GM18499 (cell line): ENCODE measurements around the gene PRDM5.

Source experiments
- ATAC-seq: cut with Tn5 transposase; IDR thresholded peaks from one replicate; pipeline ENCODE4 v1.9.1; 2021; ENCODE audit warnings: moderate number of reproducible peaks; ENCODE audit not compliant: insufficient read depth, unreplicated experiment

The PRDM5 gene

DNA sequence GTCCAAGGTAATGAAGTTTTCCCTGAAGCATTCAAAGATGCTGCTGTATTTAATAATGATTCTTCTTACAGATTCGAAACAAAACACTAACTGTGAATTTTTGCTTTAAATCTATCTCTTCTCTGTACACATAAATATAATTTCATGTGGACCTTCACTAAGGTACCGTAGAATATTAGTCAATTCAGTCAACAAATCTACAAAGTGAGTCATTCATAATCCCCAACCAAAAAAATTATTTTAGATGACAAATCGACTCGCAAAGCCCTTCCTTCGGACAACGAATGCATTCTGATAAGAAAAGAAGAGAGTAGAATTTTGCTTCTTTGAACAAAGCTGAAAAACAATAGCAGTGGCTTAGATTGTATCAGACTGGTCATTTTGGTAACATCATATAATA, 95.7 kb downstream of the PRDM5 start:
- no peak for ATAC-seq

DNA sequence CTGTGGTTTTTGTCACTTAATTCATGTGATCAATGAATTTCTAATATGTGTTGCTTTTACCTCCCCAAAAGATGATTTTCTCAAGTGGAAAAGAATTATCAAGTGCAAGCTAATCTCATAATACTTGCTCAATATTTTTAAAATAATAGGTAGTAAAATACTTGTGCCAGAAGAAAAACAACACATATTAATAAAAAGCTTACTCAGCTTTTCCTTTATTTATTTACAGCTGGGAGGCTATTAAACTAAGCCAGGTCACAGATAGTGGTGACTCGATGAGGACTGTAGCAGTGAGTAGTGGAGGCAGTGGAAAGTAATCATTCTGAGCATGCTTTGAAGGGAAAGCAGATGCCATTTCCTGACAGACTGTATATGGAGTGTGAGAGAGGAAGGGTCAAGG, 96.1 kb downstream of the PRDM5 start:
- no peak for ATAC-seq

GRCh38 chr4:120824946-120825345, 97.6 kb downstream of the PRDM5 start:
- ATAC-seq = no peak

DNA sequence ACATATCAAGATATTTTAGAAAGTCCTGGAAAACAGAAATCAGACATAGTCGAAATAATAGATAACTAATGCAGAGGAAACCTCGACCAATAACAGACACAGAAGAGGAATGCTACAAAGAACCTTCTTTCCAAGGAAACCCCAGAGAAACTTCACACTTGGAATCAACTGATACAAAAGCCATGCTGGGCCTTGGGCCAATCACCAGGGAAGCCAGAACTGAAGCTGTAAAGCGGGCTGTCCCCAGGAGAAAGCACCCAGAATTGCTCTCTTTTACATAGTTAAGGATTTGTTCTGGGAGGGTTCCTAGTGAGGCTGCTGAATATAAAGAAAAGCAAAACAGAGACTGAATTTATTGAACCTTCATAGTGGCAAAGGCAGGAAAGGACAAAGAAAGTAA, 100.5 kb downstream of the PRDM5 start:
- ATAC-seq = no peak

GRCh38 chr4:120821029-120821428, 101.5 kb downstream of the PRDM5 start:
- no peak for ATAC-seq

- peak; percentile 53 for ATAC-seq
These were observed 102.6 kb downstream of the PRDM5 start for GRCh38 chr4:120819805-120820437.

DNA sequence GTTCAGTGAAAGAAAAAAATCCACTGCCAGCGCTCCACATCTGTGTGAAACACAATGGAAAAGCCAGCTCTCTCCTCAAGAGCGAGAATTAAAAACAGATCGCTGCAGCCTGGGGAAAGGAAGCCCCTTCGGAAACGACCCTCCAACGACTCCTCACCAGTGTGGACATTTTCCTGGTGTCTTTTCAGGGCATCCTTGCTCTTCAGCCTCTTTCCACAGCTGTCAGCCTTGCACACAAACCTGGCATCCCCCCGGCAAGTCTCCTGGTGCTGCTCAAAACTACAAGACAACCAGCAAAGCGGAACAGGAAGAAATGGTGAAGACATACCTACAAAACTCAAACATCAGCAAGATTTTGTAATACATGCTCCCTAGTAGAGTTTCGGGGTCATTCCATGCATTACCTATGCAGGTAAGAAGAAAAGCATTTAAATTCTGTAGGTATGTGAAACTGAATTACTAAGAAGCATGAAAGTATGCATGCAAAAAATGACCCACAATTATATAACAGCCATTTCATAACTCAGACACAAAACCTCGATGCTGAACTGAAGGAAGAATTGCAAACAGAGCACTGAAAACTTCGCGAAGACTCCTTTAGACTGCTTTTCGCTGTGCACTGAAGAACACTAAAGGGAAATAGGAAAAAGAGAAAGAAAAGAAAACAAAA, 106.1 kb downstream of the PRDM5 start:
- ATAC-seq = no peak

DNA sequence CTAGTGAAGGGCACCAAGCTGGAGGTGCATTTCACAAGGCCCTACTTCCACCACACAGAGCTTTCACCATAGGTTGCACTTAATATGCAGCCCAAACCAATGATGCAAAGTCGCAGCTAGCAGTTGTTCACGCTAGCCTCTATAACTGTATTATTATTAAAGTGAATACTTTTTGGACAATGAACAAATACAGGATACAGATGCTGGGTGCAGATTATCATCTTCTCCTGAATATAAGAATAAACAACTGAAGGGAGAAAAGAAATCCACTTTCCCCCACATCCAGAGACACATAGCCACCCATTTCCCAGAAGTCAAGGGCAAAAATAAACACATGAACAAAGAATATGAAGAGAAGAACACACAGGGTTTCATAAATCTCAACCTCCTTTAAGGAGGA, 107.2 kb downstream of the PRDM5 start:
- no peak for ATAC-seq

DNA sequence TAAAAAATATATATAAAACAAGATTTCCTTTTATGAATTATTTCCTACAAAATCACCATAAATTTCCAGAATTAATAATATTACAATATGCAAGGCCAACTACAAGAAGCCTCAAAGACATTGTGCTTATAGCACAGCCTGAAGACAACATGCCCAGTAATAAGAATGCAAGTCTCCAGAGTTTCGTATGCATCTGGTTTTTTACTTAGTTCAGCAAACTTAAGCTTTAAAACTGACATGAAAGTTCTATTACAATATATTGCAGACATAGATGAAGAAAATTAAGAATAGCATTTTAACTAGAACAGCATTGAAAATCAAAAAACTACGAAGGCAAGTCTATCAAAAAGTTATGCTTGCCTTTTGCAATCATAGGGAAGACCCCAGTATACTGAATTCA, 107.6 kb downstream of the PRDM5 start:
- no peak for ATAC-seq

- no peak for ATAC-seq
These were observed 110.3 kb downstream of the PRDM5 start for GRCh38 chr4:120812216-120812615.

- no peak for ATAC-seq
These were observed 113.0 kb downstream of the PRDM5 start for GRCh38 chr4:120809518-120809917.

DNA sequence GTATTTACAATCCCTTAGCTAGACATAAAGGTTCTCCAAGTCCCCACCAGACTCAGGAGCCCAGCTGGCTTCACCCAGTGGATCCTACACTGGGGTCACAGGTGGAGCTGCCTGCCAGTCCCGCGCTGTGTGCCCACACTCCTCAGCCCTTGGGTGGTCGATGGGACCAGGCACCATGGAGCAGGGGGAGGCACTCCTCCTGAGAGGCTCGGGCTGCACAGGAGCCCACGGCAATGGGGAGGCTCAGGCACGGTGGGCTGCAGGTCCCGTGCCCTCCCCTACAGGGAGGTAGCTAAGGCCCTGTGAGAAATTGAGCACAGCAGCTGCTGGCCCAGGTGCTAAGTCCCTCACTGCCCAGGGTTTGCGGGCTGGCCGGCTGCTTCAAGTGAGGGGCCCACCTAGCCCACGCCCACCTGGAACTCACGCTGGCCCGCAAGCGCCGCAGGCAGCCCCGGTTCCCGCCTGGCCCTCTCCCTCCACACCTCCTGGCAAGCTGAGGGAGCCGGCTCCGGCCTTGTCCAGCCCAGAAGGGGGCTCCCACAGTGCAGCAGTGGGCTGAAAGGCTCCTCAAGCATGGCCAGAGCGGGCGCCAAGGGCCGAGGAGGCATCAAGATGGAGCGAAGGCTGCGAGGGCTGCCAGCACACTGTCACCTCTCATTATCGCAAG, 113.9 kb downstream of the PRDM5 start:
- ATAC-seq = no peak

DNA sequence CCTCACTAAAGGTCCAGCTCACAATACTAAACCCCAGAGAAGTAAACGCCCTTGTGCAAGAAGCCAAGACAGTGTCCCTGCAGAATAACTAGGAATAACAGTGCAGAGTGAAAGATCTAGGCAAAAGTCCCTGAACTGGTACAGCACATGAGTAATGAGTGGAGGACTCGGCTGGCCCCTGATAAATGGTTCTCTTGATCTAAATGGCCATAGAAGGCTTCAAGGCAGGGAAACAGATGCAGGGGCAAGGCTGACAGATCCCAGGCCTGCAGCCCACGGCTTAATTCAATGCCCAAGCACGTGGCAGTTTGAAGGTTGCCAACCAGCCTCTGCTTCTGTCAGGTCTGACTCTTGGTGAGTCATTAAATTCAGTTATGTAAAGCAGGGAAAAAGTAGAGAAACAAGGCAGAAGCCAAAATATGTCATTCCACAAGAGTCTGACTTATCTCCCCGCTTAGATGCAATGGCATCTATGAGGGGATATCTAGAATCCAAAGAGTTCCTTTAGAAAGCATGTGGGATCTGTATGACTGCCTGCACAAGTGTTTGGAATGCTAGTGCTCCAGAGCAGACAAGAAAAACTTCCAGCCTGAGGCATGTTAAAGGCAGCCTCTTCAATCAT, 121.3 kb downstream of the PRDM5 start:
- ATAC-seq = no peak

- ATAC-seq = no peak
These were observed 124.0 kb downstream of the PRDM5 start for GRCh38 chr4:120798570-120798969.

DNA sequence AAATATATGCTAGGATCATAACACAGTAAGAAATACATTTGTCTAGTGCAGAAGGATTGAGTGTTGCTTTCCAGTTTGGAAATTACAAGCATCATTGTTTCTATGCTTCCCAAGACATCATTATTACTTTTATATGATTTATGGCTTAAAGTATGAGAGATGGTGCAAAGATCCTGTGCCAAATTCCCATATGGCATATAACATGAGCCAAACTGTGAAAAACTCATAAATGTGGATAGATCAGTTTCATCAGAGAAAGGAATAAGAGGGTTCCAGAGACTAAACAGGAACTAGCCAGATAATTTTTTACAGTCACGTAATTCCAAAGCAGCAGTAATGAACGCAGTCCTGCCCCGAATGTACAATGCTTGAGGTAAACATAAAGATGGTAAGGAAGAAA, 126.3 kb downstream of the PRDM5 start:
- ATAC-seq = no peak

DNA sequence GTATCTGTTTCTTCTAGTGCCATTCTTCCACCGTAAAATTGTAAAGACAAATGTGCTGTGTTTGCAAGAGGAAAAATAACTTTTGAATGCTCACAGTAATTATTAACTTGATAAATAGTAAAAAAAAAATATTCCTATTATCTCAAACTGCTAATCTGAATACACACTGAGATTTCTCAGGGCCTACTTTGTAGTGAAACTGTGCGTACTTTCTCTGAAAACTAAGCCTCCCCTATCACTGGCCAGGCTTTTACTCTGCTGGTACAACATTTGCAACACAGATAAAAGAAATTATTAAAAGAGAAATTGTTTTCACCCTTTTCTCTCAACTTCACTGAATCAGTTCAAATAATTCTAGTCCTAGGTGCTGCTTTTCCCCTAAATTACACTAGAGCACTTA, 137.3 kb downstream of the PRDM5 start:
- no peak for ATAC-seq

GRCh38 chr4:120777459-120777858, 145.1 kb downstream of the PRDM5 start:
- ATAC-seq = no peak

- ATAC-seq = no peak
These were observed 147.1 kb downstream of the PRDM5 start for GRCh38 chr4:120775431-120775830.

DNA sequence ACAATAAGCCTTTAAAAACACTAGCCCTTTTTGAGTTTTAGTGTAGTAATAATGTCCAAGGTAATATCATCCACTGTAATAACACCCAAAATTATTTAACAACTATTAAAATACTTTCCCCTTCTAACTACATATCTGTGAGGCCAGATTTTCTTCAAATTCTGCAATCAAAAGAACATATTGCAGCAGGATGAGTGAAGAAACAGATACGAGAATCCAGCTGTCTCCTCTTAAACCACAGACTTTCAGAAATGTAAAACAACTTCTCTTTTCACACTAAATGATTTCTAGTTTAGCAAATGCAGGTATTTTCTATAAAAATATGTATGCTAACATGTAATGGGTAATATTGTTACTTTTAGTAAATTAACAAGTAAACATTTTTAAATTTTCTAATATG, 148.9 kb downstream of the PRDM5 start:
- ATAC-seq = no peak

- no peak for ATAC-seq
These were observed 150.6 kb downstream of the PRDM5 start for GRCh38 chr4:120771907-120772306.

GRCh38 chr4:120770897-120771296, 151.6 kb downstream of the PRDM5 start:
- no peak for ATAC-seq
